Mesendoderm (in vitro differentiated cells): ENCODE data around the gene TJP3.
A peak's percentile ranks its signal among the peaks of the same experiment; 100 is the strongest.

Experiments used
- DNase-seq: peaks from one replicate; pipeline ENCODE4 v3.0.0; 2013
- H2AK5ac ChIP-seq: 2 replicates; pipeline ENCODE4 v1.6.1; 2013; ENCODE audit warnings: low read length, inconsistent platforms
- H2BK120ac ChIP-seq: 2 replicates; pipeline ENCODE4 v1.6.1; 2013; ENCODE audit warnings: low read depth, mild to moderate bottlenecking, low read length, moderate library complexity, mixed read lengths
- H2BK15ac ChIP-seq: replicated peaks from 2 replicates; pipeline ENCODE4 v1.6.1; 2013; ENCODE audit warnings: low read depth, mild to moderate bottlenecking, moderate library complexity
- H2BK5ac ChIP-seq: 2 replicates; pipeline ENCODE4 v1.6.1; 2013; ENCODE audit warnings: low read length, inconsistent platforms
- H3K18ac ChIP-seq: 2 replicates; pipeline ENCODE4 v1.6.1; 2013; ENCODE audit warnings: mild to moderate bottlenecking, low read length, mixed read lengths
- H3K23ac ChIP-seq: one replicate; pipeline ENCODE4 v1.6.1; 2013; ENCODE audit warnings: low read length
- H3K27ac ChIP-seq: 2 replicates; pipeline ENCODE4 v1.5.1; 2013; ENCODE audit warnings: low read depth, mild to moderate bottlenecking, inconsistent platforms, low read length, moderate library complexity
- H3K27me3 ChIP-seq: 2 replicates; pipeline ENCODE4 v1.6.1; 2013; ENCODE audit warnings: low read length, control low read depth, mild to moderate bottlenecking, inconsistent platforms; ENCODE audit not compliant: insufficient read depth, poor library complexity
- H3K36me3 ChIP-seq: 2 replicates; pipeline ENCODE4 v1.6.1; 2013; ENCODE audit warnings: low read length, inconsistent platforms; ENCODE audit not compliant: control insufficient read depth, insufficient read depth
- H3K4ac ChIP-seq: one replicate; pipeline ENCODE4 v1.6.1; 2013; ENCODE audit warnings: low read depth, mild to moderate bottlenecking, low read length, moderate library complexity
- H3K4me1 ChIP-seq: 2 replicates; pipeline ENCODE4 v1.6.1; 2013; ENCODE audit warnings: low read depth, low read length, inconsistent platforms; ENCODE audit not compliant: control insufficient read depth
- H3K4me2 ChIP-seq: 2 replicates; pipeline ENCODE4 v1.6.1; 2013; ENCODE audit warnings: low read length
- H3K4me3 ChIP-seq: 2 replicates; pipeline ENCODE4 v1.5.1; 2013; ENCODE audit warnings: mild to moderate bottlenecking, low read length
- H3K56ac ChIP-seq: one replicate; pipeline ENCODE4 v1.6.1; 2013; ENCODE audit warnings: low read length
- H3K79me1 ChIP-seq: 2 replicates; pipeline ENCODE4 v1.6.1; 2013; ENCODE audit warnings: low read length, inconsistent platforms
- H3K79me2 ChIP-seq: 2 replicates; pipeline ENCODE4 v1.6.1; 2013; ENCODE audit warnings: mild to moderate bottlenecking, low read length; ENCODE audit not compliant: control insufficient read depth, insufficient read depth
- H3K9ac ChIP-seq: 2 replicates; pipeline ENCODE4 v1.6.1; 2013; ENCODE audit warnings: low read length, inconsistent platforms
- H4K5ac ChIP-seq: one replicate; pipeline ENCODE4 v1.6.1; 2013; ENCODE audit warnings: low read length
- H4K8ac ChIP-seq: one replicate; pipeline ENCODE4 v1.6.1; 2013; ENCODE audit warnings: low read depth, mild to moderate bottlenecking, control low read depth, low read length, moderate library complexity
- WGBS: extraction: QIAGEN DNeasy Blood & Tissue Kit; methylation state at CpG from one replicate; pipeline ENCODE4 v1.1.7; 2013; ENCODE audit warnings: low lambda C conversion rate, missing lambda C conversion rate; ENCODE audit not compliant: insufficient coverage; ENCODE audit errors: extremely low coverage; 5-methylcytosine and 5-hydroxymethylcytosine counted together

The TJP3 gene

DNA sequence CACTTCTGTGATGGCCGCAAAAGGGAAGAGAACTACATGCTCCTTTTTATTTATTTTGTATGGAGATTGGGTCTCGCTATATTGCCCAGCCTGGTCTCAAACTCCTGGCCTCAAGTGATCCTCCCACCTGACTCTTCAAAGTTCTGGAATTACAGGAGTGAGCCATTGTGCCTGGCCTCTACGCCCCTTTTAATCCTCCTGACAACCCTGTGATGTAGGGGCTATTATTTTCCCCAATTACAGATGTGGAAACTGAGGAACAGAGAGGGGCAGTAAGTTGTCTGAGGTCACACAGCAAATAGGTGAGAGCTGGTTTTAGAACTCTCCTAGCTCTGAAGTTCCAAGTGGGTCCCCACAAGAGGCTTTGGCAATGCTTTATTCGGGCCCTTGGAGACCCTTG is 11.7 kb downstream of the TJP3 start:
- H3K36me3 ChIP-seq = no peaks in the 10 kb centered on the region
- H3K79me2 ChIP-seq = no peaks in the 10 kb centered on the region
- no peak overlapping the region for H3K4ac ChIP-seq
- no peaks in the 10 kb centered on the region for H3K27me3 ChIP-seq
- no peak overlapping the region for H4K5ac ChIP-seq
- H3K23ac ChIP-seq = no peak overlapping the region
- no peak overlapping the region for H3K56ac ChIP-seq
- no peak overlapping the region for H2BK120ac ChIP-seq
- H3K27ac ChIP-seq = no peak overlapping the region
- no peak overlapping the region for H3K4me3 ChIP-seq
- WGBS = no CpG with 5 or more reads among the region's 4 CpGs
- H4K8ac ChIP-seq = no peak overlapping the region
- H2BK15ac ChIP-seq = no peak overlapping the region
- no peak overlapping the region for H2BK5ac ChIP-seq
- H3K79me1 ChIP-seq = no peaks in the 10 kb centered on the region
- H3K9ac ChIP-seq = no peak overlapping the region
- no peak overlapping the region for H3K4me2 ChIP-seq
- H2AK5ac ChIP-seq = no peak overlapping the region
- no peak overlapping the region for H3K18ac ChIP-seq
- H3K4me1 ChIP-seq = no peaks in the 10 kb centered on the region
- no peak for DNase-seq

DNA sequence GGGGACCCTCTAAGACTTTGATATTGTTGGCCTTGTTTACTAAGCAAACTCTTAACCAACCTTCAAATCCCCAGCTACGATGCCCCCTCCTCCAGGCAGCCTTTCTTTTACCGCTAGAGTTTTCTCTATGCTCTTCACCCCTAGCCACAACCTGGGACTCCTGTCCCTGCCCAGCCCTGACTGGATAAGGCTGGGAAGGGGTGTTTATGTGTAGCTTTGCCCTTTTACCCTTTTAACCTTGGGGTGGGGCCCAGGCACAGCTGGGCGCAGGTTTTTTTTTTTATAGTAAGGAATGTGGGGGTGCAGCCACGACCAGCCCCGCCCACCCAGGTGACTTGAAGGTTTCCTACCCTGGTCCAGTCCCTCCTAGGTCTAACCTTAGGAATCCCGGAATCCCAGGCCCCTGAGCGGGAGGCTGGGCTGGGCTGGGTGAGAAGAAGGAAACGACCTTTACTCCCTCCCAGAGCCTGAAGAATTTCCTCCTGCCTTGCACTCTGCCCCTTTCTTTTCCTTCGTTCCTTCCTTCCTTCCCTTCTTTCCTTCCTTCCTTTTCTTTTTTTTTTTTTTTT is 12.2 kb downstream of the TJP3 start:
- Histone ChIP-seq H3K18ac (no peak overlapping the region), H4K5ac (no peak overlapping the region), H3K4me3 (no peak overlapping the region), H3K4me2 (no peak overlapping the region), H2BK120ac (no peak overlapping the region), H2AK5ac (no peak overlapping the region), H3K79me2 (no peaks in the 10 kb centered on the region), H2BK5ac (no peak overlapping the region), H3K9ac (no peak overlapping the region), H3K27ac (no peak overlapping the region), H3K23ac (no peak overlapping the region), H2BK15ac (no peak overlapping the region), H3K79me1 (no peaks in the 10 kb centered on the region), H3K56ac (no peak overlapping the region), H3K36me3 (no peaks in the 10 kb centered on the region), H3K4ac (no peak overlapping the region), H3K4me1 (no peaks in the 10 kb centered on the region), H4K8ac (no peak overlapping the region), H3K27me3 (no peaks in the 10 kb centered on the region)
- DNase-seq = no peak
- no CpG with 5 or more reads among the region's 9 CpGs for WGBS

DNA sequence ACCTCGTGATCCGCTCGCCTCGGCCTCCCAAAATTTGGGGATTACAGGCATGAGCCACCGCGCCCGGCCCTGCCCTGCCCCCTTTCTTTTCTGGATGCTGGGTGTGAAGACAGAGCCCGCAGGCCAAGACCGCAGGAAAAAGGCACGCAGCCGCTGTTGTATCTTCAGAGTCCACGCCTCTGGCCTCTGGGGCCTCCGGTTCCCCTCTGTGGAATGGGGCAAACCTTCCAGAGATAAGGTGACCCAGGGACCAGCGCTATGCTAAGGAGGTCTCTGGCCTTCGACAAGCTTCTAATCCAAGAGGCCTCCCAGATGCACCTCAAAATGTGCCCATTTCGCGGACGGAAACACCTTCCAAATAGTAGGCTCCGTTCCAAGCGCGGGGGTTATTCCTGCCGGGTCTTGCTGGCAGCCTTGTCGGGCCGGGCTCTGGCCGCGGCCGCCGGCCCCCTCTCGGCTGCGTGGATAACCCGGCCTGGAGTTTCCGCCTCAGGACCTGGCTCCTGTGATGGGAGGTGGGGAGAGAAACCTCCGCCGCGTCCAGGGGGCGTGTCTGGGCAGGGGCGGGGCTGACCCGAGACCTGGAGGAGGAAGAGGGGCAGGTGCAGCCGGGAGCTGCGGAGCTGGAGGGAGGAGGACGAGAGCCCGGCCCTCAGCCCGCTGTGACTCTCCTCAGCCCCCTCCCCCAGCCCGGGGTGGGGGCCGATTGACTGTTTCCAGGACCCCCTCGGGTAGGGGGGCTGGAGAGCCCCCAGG is 13.1 kb downstream of the TJP3 start:
- H3K27me3 ChIP-seq = no peaks in the 10 kb centered on the region
- H3K4ac ChIP-seq = no peak overlapping the region
- no peaks in the 10 kb centered on the region for H3K36me3 ChIP-seq
- H3K23ac ChIP-seq = no peak overlapping the region
- no peak overlapping the region for H2BK5ac ChIP-seq
- no peak overlapping the region for H3K9ac ChIP-seq
- H3K4me1 ChIP-seq = no peaks in the 10 kb centered on the region
- H3K18ac ChIP-seq = no peak overlapping the region
- no peak overlapping the region for H2AK5ac ChIP-seq
- no peaks in the 10 kb centered on the region for H3K79me1 ChIP-seq
- no CpG with 5 or more reads among the region's 46 CpGs for WGBS
- H3K27ac ChIP-seq = no peak overlapping the region
- peak overlapping the region; percentile 40 for H3K4me2 ChIP-seq
- no peak overlapping the region for H3K56ac ChIP-seq
- H3K79me2 ChIP-seq = no peaks in the 10 kb centered on the region
- H2BK15ac ChIP-seq = no peak overlapping the region
- no peak overlapping the region for H2BK120ac ChIP-seq
- H4K5ac ChIP-seq = no peak overlapping the region
- no peak overlapping the region for H4K8ac ChIP-seq
- peak; percentile 96 for DNase-seq
- no peak overlapping the region for H3K4me3 ChIP-seq

DNA sequence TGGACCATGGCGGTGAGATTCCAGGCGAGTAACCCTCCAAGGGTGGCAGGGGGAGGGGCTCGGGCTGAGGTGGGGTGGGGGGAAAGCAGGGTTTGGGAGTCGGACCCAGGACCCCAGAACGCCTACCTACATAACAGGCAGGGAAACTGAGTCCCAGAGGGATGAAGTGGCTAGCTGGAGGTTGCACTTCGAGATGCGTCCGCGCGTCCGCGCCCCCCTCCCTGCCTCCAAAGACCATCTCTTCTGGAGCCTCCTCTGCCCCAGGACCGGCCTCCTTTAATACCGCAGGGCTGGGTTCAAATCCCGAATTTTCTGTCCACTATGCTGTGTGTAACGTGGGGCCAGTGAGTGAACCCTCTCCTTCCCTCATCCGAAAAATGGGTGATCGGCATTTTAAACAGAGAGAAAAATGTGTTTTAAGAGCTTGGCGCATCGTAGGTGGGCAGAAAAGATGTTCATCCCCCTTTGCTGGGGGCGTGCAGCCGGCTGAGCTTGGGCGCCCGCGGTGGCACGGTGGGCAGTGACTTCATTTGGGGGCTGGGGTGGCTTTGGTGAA is 13.8 kb downstream of the TJP3 start:
- no peak overlapping the region for H3K4me3 ChIP-seq
- H2BK120ac ChIP-seq = no peak overlapping the region
- no peak overlapping the region for H4K8ac ChIP-seq
- no peak overlapping the region for H2BK5ac ChIP-seq
- peak overlapping the region; percentile 40 for H3K4me2 ChIP-seq
- no peaks in the 10 kb centered on the region for H3K79me2 ChIP-seq
- H3K56ac ChIP-seq = no peak overlapping the region
- no peak overlapping the region for H3K18ac ChIP-seq
- no peaks in the 10 kb centered on the region for H3K4me1 ChIP-seq
- whole genome bisulfite sequencing = no CpG with 5 or more reads among the region's 26 CpGs
- no peaks in the 10 kb centered on the region for H3K36me3 ChIP-seq
- no peak for DNase-seq
- no peaks in the 10 kb centered on the region for H3K27me3 ChIP-seq
- H2AK5ac ChIP-seq = no peak overlapping the region
- H2BK15ac ChIP-seq = no peak overlapping the region
- no peaks in the 10 kb centered on the region for H3K79me1 ChIP-seq
- H3K23ac ChIP-seq = no peak overlapping the region
- no peak overlapping the region for H4K5ac ChIP-seq
- no peak overlapping the region for H3K4ac ChIP-seq
- H3K27ac ChIP-seq = no peak overlapping the region
- no peak overlapping the region for H3K9ac ChIP-seq

DNA sequence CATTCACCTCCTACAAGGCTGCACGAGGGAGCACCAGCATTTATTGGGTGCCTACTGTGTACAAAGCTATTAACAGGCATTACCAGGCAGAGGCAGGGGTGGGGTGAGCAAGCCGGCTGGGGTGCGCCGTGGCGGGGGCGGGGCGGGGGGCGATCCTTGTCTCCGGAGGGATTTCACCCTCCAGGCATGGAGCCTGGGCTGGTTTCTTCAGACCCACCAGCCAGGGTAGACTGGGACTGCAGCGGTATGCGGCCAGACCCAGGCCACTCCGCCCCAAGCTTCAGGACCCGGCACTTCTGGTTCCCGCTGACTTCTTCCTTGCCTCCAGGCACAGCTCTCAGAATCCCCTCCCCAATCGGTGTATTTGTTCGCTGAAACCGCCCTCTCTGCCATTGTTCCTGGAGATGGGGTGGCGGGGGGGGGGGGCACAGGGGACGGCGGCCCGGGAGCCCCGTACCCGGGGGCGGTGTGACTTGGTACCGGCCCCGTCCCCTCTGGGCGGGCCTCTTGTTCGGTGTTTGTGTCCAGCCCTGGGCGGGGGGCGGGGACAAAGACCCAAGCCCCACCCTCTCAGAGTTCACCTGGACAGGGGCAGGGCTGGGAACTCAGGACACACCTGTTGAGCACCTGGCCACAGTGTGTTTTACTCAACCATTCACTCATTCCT is 14.4 kb downstream of the TJP3 start:
- H3K4me2 ChIP-seq = peak overlapping the region; percentile 27
- no CpG with 5 or more reads among the region's 30 CpGs for WGBS
- no peaks in the 10 kb centered on the region for H3K36me3 ChIP-seq
- peak; percentile 78 for DNase-seq
- no peak overlapping the region for H2BK120ac ChIP-seq
- no peak overlapping the region for H4K8ac ChIP-seq
- no peak overlapping the region for H3K27ac ChIP-seq
- H4K5ac ChIP-seq = no peak overlapping the region
- no peak overlapping the region for H2BK5ac ChIP-seq
- H2BK15ac ChIP-seq = no peak overlapping the region
- no peak overlapping the region for H3K9ac ChIP-seq
- no peaks in the 10 kb centered on the region for H3K79me1 ChIP-seq
- no peak overlapping the region for H3K18ac ChIP-seq
- H3K4me3 ChIP-seq = no peak overlapping the region
- H3K4me1 ChIP-seq = no peaks in the 10 kb centered on the region
- no peak overlapping the region for H2AK5ac ChIP-seq
- H3K56ac ChIP-seq = no peak overlapping the region
- no peak overlapping the region for H3K4ac ChIP-seq
- no peaks in the 10 kb centered on the region for H3K27me3 ChIP-seq
- no peak overlapping the region for H3K23ac ChIP-seq
- H3K79me2 ChIP-seq = no peaks in the 10 kb centered on the region
